SK-N-MC (cell line): Measurements from ENCODE around the gene SPAG8.

Source experiments
- DNase-seq: peaks from one replicate; pipeline ENCODE4 v3.0.0-alpha.2; 2011; ENCODE audit warnings: low read depth, low spot score
- H3K27ac ChIP-seq: fragments of 200-600 bp; sonication (generic); 2 replicates; pipeline ENCODE4 v1.5.1; 2016; ENCODE audit warnings: mixed run types
- H3K36me3 ChIP-seq: fragments of 200-600 bp; sonication (generic); 2 replicates; pipeline ENCODE4 v1.6.1; 2017; ENCODE audit warnings: antibody characterized with exemption, low read length, mixed read lengths; ENCODE audit not compliant: insufficient read depth
- H3K4me3 ChIP-seq: fragments of 200-600 bp; sonication (generic); 2 replicates; pipeline ENCODE4 v1.5.1; 2016
- H3K9ac ChIP-seq: fragments of 200-600 bp; sonication (generic); 2 replicates; pipeline ENCODE4 v1.8.0; 2017; ENCODE audit warnings: mixed run types, mixed read lengths; ENCODE audit not compliant: insufficient read length
- H3K9me3 ChIP-seq: fragments of 200-600 bp; sonication (generic); 2 replicates; pipeline ENCODE4 v1.6.1; 2017; ENCODE audit warnings: low read depth, mild to moderate bottlenecking, antibody characterized with exemption, low read length, moderate library complexity, mixed read lengths
- EZH2 ChIP-seq: fragments of 200-600 bp; sonication (generic); IDR thresholded peaks from one replicate; pipeline ENCODE4 v1.6.1; 2017; ENCODE audit warnings: antibody characterized with exemption
- FOXP2 ChIP-seq: optimal IDR thresholded peaks from 2 replicates; pipeline ENCODE3; 2011; ENCODE audit warnings: mild to moderate bottlenecking, moderate library complexity; ENCODE audit not compliant: insufficient read depth; ENCODE audit errors: extremely low read length, control extremely low read depth
- POLR2AphosphoS5 ChIP-seq: IDR thresholded peaks from 2 replicates; pipeline ENCODE4 v1.6.1; 2012; ENCODE audit warnings: mild to moderate bottlenecking, low read depth, low read length, borderline replicate concordance

SPAG8 gene

DNA sequence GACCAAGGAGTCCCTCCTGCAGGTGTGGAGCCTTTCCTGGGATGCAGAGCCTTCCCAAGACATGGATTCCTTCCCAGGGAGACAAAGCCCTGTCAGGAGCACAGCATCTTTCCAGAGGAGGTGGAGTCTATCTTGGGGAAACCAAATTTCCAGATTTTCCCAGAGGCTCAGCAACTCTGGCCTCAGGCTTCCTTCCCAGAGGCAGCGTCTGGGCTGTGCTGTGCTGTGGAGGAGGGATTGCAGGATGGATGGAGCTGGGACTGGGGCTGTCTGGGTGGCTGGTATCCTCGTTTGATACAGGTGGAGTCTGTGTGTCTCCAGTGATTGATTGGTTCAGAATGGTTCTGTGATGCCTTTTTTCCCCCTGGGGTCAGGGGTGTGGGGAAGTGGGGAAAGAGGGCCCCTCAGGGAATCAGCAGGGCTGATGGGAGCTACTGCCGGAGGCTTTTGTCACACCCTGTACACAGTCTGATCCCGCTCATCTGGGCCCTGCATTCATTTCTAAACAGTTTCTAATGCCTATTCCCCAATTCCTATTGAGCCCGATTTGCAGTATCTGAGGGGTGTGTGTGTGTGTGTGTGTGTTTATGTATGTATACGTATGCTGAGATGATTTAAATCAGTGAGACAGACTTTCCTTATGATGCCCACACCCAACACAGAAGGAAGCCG lies 42.2 kb upstream of the SPAG8 start:
- no peaks in the 10 kb centered on the region for H3K36me3 ChIP-seq
- TF ChIP-seq EZH2, result no peak
- no peak for TF ChIP-seq FOXP2
- TF ChIP-seq POLR2AphosphoS5, result no peak
- no peak overlapping the region for H3K27ac ChIP-seq
- no peaks in the 10 kb centered on the region for H3K9me3 ChIP-seq
- no peak for DNase-seq
- no peak overlapping the region for H3K4me3 ChIP-seq
- H3K9ac ChIP-seq, result no peak overlapping the region

DNA sequence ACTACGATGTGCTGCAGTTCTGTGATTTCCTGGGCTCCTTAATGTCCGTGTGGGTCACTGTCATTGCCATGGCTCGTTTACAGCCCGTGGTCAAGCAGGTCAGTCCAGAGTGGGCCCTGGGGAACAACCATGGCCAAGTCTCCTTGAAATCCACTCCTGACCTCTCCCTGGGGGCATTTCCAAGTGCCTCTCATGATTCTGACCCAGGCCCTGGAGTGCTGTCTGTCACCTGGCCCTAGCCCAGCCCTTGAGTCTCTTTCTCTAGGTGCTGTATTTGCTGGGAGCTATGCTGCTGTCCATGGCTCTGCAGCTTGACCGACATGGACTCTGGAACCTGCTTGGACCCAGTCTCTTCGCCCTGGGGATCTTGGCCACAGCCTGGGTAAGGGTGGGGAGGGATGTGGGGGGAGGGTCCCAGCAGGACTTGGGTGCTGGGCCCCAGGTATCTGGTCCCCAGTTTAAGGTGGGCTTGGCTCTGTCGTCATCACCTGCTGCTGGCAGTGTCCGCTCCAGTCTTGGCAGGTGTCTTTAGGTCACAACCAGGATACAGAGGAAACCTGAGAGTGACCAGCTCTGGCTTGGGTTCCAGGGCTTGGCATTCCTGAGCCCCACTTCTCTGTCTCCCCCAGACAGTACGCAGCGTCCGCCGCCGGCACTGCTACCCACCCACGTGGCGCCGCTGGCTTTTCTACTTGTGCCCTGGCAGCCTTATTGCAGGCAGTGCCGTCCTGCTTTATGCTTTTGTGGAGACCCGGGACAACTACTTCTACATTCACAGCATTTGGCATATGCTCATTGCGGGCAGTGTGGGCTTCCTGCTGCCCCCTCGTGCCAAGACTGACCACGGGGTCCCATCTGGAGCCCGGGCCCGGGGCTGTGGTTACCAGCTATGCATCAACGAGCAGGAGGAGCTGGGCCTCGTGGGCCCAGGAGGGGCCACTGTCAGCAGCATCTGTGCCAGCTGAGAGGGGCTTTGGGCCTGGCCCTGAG lies 41.1 kb upstream of the SPAG8 start:
- no peak for TF ChIP-seq EZH2
- TF ChIP-seq POLR2AphosphoS5, result no peak
- TF ChIP-seq FOXP2, result no peak
- no peak overlapping the region for H3K9ac ChIP-seq
- no peaks in the 10 kb centered on the region for H3K9me3 ChIP-seq
- no peak overlapping the region for H3K27ac ChIP-seq
- no peak overlapping the region for H3K4me3 ChIP-seq
- no peaks in the 10 kb centered on the region for H3K36me3 ChIP-seq
- no peak for DNase-seq

DNA sequence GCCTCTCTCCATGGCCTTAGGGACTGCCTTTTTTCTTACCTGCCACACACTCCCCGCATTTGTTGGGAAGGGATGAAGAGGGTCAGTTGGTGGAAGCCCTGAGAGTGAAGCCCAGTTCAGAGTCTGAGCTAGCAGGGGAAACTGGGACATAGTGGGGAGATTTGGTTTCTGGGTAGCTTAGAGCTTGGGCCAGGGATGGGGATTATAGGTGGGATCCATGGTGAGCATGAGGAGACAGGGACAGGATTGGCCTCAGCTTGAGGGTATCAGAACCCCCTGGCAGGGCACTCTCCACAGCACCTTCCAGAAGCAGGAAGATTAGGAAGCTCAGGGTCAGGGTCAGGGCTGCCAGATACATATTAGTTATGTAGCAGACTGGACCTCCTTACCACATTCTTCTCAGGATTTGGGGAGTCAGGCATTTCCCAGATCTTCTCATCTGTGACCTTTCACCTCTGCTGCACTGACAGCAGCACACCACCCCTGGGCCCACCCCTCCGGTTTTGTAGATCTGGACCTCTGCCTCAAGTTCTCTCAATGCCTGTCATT lies 40.3 kb upstream of the SPAG8 start:
- no peaks in the 10 kb centered on the region for H3K36me3 ChIP-seq
- no peak overlapping the region for H3K27ac ChIP-seq

DNA sequence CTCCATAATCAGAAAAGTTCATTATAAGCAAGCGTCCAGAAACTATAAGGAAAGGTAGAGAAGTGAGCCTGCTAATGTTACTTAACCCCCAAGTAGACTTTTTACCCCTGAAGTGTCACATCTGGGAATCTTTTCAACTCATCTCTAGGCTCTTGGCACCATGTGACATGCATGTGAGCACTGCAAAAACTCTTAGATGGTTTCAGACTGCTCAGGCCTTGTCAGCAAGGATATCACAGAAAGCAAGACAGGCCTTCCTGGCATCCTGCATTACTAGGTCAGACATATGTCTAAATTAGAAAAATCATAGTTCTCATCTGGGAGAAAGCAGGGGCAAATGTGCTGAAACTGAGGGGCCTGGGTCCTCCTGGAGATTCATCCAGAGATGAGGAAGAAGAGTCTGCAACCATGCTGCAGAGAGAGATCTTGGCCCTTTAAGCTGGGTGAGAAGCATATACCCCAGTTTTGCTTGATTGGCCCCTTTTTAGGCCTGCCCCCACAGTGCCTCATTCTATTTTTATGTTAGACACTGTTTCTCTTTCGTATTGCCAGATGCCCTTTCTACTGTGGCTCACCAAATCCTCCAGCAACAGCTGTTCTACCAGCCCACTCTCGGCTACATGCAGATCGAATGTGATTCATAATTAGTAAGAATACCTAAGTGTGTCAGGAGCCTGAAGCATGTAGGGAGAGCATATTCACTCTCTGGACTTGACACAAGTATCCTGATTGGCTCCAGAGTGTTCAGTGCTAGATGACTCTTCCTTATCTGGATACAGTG lies 35.9 kb upstream of the SPAG8 start:
- no peak overlapping the region for H3K9ac ChIP-seq

More for the DNA sequence above, 40.3 kb upstream of the SPAG8 start:
- no peak overlapping the region for H3K9ac ChIP-seq
- DNase-seq, result no peak
- no peak overlapping the region for H3K4me3 ChIP-seq
- H3K9me3 ChIP-seq, result no peaks in the 10 kb centered on the region
- TF ChIP-seq FOXP2 (no peak), EZH2 (no peak), POLR2AphosphoS5 (no peak)

DNA sequence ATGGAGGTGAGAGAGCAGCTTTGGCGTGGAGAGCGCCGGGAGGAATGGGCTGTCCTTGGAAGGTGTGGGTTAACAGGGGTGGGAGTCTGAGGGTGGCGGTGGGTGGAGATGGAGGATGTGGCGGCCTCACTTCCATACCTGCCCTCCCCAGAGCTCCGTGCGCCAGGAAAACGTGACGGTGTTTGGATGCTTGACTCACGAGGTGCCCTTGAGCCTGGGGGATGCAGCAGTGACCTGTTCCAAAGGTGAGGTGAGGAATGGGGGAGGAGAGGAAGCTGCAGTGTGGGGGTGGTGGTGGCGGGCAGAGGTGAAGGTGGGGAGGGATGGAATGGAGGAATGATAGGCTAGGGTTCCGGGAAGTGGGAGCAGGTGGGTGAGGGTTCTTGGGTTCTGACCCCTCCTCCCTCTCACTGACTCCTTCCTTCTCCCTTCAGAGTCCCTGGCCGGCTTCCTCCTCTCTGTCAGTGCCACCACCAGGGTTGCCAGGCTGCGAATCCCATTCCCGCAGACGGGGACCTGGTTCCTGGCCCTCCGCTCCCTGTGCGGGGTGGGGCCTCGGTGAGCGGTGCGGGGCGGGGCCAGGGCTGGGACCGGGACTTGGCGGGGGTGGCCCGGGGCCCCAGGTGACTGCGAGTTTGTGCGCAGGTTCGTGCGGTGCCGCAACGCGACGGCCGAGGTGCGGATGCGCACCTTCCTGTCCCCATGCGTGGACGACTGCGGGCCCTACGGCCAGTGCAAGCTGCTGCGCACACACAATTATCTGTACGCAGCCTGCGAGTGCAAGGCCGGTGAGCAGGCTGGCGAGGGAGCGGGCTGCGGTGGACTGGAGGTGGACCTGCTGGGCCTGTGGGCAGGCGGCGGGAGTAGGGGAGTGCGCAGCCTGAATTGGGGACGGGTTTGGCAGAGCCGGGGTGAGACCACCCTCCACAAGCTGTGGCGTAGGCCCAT lies 34.0 kb upstream of the SPAG8 start:
- no peaks in the 10 kb centered on the region for H3K9me3 ChIP-seq
- H3K36me3 ChIP-seq, result no peaks in the 10 kb centered on the region
- no peak for DNase-seq
- H3K9ac ChIP-seq, result no peak overlapping the region
- no peak overlapping the region for H3K27ac ChIP-seq
- H3K4me3 ChIP-seq, result no peak overlapping the region
- TF ChIP-seq POLR2AphosphoS5 (no peak), EZH2 (no peak), FOXP2 (no peak)

More for the DNA sequence above, 35.9 kb upstream of the SPAG8 start:
- Histone ChIP-seq H3K36me3 (no peaks in the 10 kb centered on the region), H3K4me3 (no peak overlapping the region), H3K27ac (no peak overlapping the region), H3K9me3 (no peaks in the 10 kb centered on the region)
- TF ChIP-seq EZH2, result no peak
- no peak for TF ChIP-seq FOXP2
- TF ChIP-seq POLR2AphosphoS5, result no peak
- no peak for DNase-seq

GRCh38 chr9:35844628-35845270 lies 32.7 kb upstream of the SPAG8 start:
- Histone ChIP-seq H3K9me3 (no peaks in the 10 kb centered on the region), H3K4me3 (no peak overlapping the region), H3K27ac (no peak overlapping the region), H3K36me3 (no peaks in the 10 kb centered on the region), H3K9ac (no peak overlapping the region)
- DNase-seq, result peak; percentile 24
- TF ChIP-seq EZH2 (no peak), POLR2AphosphoS5 (no peak), FOXP2 (no peak)

DNA sequence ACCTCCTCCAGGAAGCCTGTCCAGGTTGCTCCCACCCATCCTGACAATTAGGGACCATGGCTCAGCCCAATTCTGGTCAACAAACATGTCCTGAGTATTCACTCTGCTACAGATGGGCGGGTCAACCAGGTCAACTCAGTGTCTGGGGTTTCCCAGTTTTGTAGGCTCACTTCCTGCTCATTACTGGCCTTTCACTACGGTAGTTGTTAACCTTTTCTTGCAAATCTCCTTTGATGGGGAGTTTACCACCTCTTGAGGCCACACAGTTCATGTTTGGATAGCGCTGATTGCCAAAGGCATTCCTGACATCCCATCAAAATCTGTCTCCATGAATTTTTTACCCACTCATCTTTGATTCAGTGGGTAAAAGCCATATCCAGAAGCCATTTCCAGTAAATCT lies 30.7 kb upstream of the SPAG8 start:
- no peak overlapping the region for H3K9ac ChIP-seq
- H3K9me3 ChIP-seq, result no peaks in the 10 kb centered on the region
- no peak overlapping the region for H3K27ac ChIP-seq
- H3K4me3 ChIP-seq, result no peak overlapping the region
- no peaks in the 10 kb centered on the region for H3K36me3 ChIP-seq
- TF ChIP-seq EZH2 (no peak), FOXP2 (no peak), POLR2AphosphoS5 (no peak)
- no peak for DNase-seq
